NOMO-1 treated with DMSO at 0.1 percent for 48 hours (cell line): ENCODE data around the gene BRSK2.
"Not testable (repeated sequence)": the region's sequence is repeated elsewhere in the genome, so short reads cannot be mapped to it uniquely, and the experiment has no call there.

Experiments
- DNase-seq: peaks from one replicate; lab custom pipeline; 2025; ENCODE audit not compliant: unreplicated experiment; lab: John Stamatoyannopoulos, UW

The BRSK2 gene

GRCh38 chr11:1407668-1408067 is 17.9 kb downstream of the BRSK2 start:
- DNase-seq: no peak

GRCh38 chr11:1408346-1408745 is 18.6 kb downstream of the BRSK2 start:
- no peak for DNase-seq

- no peak for DNase-seq
These were observed 19.5 kb downstream of the BRSK2 start for GRCh38 chr11:1409108-1409851.

GRCh38 chr11:1409852-1410125 is 20.1 kb downstream of the BRSK2 start:
- DNase-seq: not testable (repeated sequence)

- no peak for DNase-seq
These were observed 20.9 kb downstream of the BRSK2 start for GRCh38 chr11:1410366-1411291.

- DNase-seq: no peak
These were observed 21.6 kb downstream of the BRSK2 start for GRCh38 chr11:1411301-1411700.

GRCh38 chr11:1411739-1412138 is 22.0 kb downstream of the BRSK2 start:
- DNase-seq: not testable (repeated sequence)

GRCh38 chr11:1412377-1413095 is 22.8 kb downstream of the BRSK2 start:
- DNase-seq: no peak

- no peak for DNase-seq
These were observed 24.9 kb downstream of the BRSK2 start for GRCh38 chr11:1414650-1415049.

GRCh38 chr11:1415631-1416030 is 25.9 kb downstream of the BRSK2 start:
- no peak for DNase-seq

GRCh38 chr11:1418192-1418795 is 28.6 kb downstream of the BRSK2 start:
- DNase-seq: not testable (repeated sequence)

- DNase-seq: no peak
These were observed 30.1 kb downstream of the BRSK2 start for GRCh38 chr11:1419811-1420210.

GRCh38 chr11:1421291-1421690 is 31.6 kb downstream of the BRSK2 start:
- no peak for DNase-seq

- DNase-seq: no peak
These were observed 32.7 kb downstream of the BRSK2 start for GRCh38 chr11:1422481-1422880.

- no peak for DNase-seq
These were observed 33.2 kb downstream of the BRSK2 start for GRCh38 chr11:1422981-1423380.

- not testable (repeated sequence) for DNase-seq
These were observed 33.7 kb downstream of the BRSK2 start for GRCh38 chr11:1423406-1423805.

- no peak for DNase-seq
These were observed 35.3 kb downstream of the BRSK2 start for GRCh38 chr11:1425006-1425405.

- no peak for DNase-seq
These were observed 35.7 kb downstream of the BRSK2 start for GRCh38 chr11:1425439-1425838.

GRCh38 chr11:1428762-1429316 is 39.1 kb downstream of the BRSK2 start:
- DNase-seq: no peak

GRCh38 chr11:1433568-1433967 is 43.8 kb downstream of the BRSK2 start:
- no peak for DNase-seq
